Natural killer cell treated with Interleukin-12 subunit alpha and Interleukin-12 subunit beta and Interleukin-15 and Interleukin-18, amount 100 ng/mL, for 72 hours (primary cell): ENCODE measurements around the gene LAMB2. TPM values are rescaled to one million over a fixed set of nuclear protein-coding genes. Genes with fewer than 3 reads are reported as not detected.

Source experiments
- ATAC-seq, 2 donors: fragments of 150-1000 bp; cut with Tn5 transposase in 1 of 2; sonication (Bioruptor Pico), chemical (Tn5 transposase) in 1 of 2; 2 replicates each; pipeline ENCODE4 v1.10.0; 2021
- DNase-seq: peaks from one replicate; pipeline ENCODE4 v3.0.0; 2022; ENCODE audit warnings: low spot score
- H3K27ac Mint-ChIP-seq, 2 donors: 1 replicate in 1 of 2; 2 replicates in 1 of 2; pipeline ENCODE4 v1.8.0; 2022; ENCODE audit warnings: mixed read lengths in 2 of 2, mild to moderate bottlenecking in 1 of 2, moderate library complexity in 1 of 2
- H3K27me3 Mint-ChIP-seq, 2 donors: 1 replicate in 1 of 2; 2 replicates in 1 of 2; pipeline ENCODE4 v1.8.0; 2022; ENCODE audit warnings: mixed read lengths in 2 of 2
- H3K36me3 Mint-ChIP-seq: one replicate; pipeline ENCODE4 v1.8.0; 2022; ENCODE audit warnings: mixed read lengths
- H3K4me1 Mint-ChIP-seq, 2 donors: 1 replicate in 1 of 2; 2 replicates in 1 of 2; pipeline ENCODE4 v1.8.0; 2022; ENCODE audit warnings: low read depth in 2 of 2, mixed read lengths in 2 of 2, mild to moderate bottlenecking in 1 of 2
- H3K4me3 Mint-ChIP-seq: one replicate; pipeline ENCODE4 v1.8.0; 2022; ENCODE audit warnings: mixed read lengths
- H3K9me3 Mint-ChIP-seq: 2 replicates; pipeline ENCODE4 v1.8.0; 2022; ENCODE audit warnings: mixed read lengths
- total RNA-seq, 2 donors: library from RNA; stranded (reverse); gene quantifications; one replicate each; pipeline ENCODE4 v1.2.3, GENCODE V29; 2022

The LAMB2 gene
- total RNA-seq, 2 donors from 2014 or later, result not detected

DNA sequence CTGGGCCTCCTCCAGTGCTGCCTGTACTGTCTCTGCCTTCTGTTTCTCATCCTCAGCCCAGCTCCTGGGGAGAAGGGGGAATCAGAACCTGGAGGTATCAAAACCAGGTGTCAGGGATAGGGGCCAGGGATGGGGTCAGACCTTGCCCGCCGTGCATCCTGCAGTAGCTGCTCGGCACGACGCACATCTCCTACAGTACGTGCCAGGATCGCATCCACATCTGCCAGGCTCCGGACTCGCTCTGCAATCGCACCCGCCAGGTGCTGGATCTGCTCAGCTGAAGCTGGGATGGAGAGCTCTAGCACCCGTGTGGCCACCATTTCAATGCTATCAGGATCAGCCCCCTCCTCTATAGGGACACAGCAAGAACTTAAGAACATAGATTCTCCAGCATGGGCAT lies 10.8 kb downstream of the LAMB2 start:
- ATAC-seq (no peak), DNase-seq (no peak)
- Mint-ChIP-seq H3K27ac (peak overlapping the region; percentile 51 to 89), H3K9me3 (no peaks in the 10 kb centered on the region), H3K4me3 (peak overlapping the region; percentile 27), H3K4me1 (peaks cover 9 to 13% of the 10 kb centered on the region in 2 donors), H3K36me3 (no peaks in the 10 kb centered on the region), H3K27me3 (no peaks in the 10 kb centered on the region)

DNA sequence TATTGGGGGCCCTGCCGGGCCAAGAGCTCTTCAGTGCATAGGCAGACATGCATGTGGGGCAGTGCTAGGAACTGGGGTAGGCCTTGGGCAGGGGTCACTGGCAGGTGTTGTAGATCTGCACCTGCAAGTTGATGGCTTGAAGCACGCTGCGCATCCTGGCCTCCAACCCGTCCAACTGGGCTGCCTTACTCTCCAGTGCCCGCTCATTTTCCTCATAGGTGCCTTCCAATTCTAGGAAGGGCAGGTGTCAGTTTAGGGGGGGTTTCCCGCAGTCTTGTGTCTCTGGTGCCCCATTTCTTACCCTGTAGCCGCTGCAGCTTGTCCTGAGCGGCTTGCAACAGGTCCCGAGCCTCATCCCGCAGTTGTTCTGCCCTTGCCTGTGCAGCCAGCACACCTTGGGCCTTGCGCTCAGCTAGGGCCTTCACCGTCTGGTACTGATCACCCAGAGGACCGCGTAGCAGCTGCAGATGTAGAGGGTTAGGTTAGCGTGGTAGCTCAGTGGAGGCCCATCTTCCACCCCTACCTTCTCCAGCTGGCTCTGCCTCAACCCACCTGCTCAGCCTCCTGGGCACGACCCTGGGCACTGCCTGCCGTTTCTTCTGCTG lies 11.6 kb downstream of the LAMB2 start:
- no peak for ATAC-seq
- H3K27ac Mint-ChIP-seq, result peak overlapping the region; percentile 51 to 89
- H3K27me3 Mint-ChIP-seq, result no peaks in the 10 kb centered on the region
- peaks cover 9 to 16% of the 10 kb centered on the region in 2 donors for H3K4me1 Mint-ChIP-seq
- no peak for DNase-seq
- peak overlapping the region; percentile 89 for H3K4me3 Mint-ChIP-seq
- no peaks in the 10 kb centered on the region for H3K9me3 Mint-ChIP-seq
- H3K36me3 Mint-ChIP-seq, result no peaks in the 10 kb centered on the region

DNA sequence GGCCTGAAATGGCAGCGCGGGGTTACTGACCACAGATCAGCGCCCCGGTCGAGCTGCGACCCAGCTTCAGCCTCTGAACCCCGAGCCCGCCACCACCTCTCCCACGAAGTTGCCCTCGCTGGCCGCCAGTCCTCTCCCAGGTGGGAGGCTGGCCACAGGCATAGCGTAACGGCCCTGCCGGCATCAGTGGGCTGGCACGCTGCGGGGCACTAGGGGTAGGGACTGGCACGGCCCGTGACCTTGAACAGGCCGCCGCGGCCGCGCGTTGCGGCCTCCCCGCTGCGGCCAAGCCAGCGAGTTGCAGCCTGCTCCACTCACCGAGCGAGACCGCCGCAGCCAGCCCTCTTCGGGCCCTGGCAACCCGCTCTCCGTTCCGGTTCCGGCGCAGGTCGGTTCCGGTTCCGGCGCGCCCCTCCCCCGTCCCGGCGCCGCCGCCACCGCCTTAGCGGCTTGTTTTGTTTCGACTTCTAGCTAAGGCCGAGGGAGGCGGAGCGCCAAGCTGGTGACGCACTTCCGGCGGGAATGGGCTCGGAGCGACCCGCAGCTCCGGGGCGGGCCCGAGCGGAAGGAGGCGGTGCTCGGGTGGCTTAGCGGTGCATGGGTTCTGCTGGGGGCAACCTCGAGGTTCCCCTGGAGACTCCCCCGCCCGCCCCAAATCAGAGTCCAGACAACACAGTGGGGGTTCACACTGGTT lies 12.3 kb downstream of the LAMB2 start, which contains the start of gene USP19:
USP19 (minus strand) TSS at position 386 of the 694 bp plus-strand sequence. CDS start 1,678 bp downstream, outside the sequence.
- H3K4me1 Mint-ChIP-seq, result peaks cover 9 to 16% of the 10 kb centered on the region in 2 donors
- DNase-seq (peak; percentile 95), ATAC-seq (peak; percentile 94 to 97)
- H3K9me3 Mint-ChIP-seq, result no peaks in the 10 kb centered on the region
- peak within 1 kb of the TSS; percentile 70 to 89 for H3K27ac Mint-ChIP-seq
- peak within 1 kb of the TSS; percentile 89 for H3K4me3 Mint-ChIP-seq
- H3K27me3 Mint-ChIP-seq, result no peaks in the 10 kb centered on the region
- no peaks in the 10 kb centered on the region for H3K36me3 Mint-ChIP-seq

DNA sequence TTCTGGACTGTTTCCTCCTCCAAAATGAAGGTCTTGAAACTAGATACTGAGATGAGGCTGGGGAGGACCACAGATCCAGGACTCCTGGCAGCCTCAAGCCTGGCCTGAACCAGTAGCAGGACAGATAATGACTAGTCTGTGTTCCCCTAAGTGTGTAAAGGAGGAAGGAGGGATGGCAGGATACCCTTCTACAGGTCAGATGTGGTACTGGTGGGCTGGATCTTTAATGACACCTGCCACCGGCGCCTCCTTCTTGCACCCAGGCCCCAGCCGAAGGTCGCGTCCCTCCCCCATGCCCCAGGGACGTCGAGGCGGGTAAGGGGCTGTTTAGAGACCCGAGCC lies 12.8 kb downstream of the LAMB2 start:
- Mint-ChIP-seq H3K4me3 (peak overlapping the region; percentile 89), H3K4me1 (peaks cover 9 to 16% of the 10 kb centered on the region in 2 donors), H3K27me3 (no peaks in the 10 kb centered on the region), H3K27ac (peak overlapping the region; percentile 70 to 89), H3K36me3 (no peaks in the 10 kb centered on the region), H3K9me3 (no peaks in the 10 kb centered on the region)
- DNase-seq (no peak), ATAC-seq (no peak)

DNA sequence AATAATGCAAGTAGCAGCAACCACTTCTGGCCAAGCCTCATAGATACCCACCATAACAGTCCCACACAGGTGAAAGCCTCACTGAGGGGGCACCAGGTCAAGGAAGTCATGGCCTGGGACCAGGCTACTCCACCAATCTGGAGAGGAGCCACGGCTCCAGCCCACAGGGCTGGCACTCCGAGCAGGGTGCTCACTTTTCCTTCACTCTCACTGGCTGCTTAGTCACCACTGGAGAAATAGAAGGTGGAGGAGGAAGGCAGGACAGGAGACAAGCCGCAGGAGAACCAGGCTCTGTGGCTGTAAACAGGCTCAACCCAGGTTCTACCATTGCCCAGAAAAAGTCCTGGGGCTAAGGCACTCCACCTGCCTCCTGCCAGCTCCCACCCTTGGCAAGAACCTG lies 13.4 kb downstream of the LAMB2 start:
- peaks cover 9 to 16% of the 10 kb centered on the region in 2 donors for H3K4me1 Mint-ChIP-seq
- no peaks in the 10 kb centered on the region for H3K36me3 Mint-ChIP-seq
- H3K27me3 Mint-ChIP-seq, result no peaks in the 10 kb centered on the region
- H3K9me3 Mint-ChIP-seq, result no peaks in the 10 kb centered on the region
- ATAC-seq (no peak), DNase-seq (no peak)
- peak overlapping the region; percentile 70 to 89 for H3K27ac Mint-ChIP-seq
- peak overlapping the region; percentile 89 for H3K4me3 Mint-ChIP-seq

DNA sequence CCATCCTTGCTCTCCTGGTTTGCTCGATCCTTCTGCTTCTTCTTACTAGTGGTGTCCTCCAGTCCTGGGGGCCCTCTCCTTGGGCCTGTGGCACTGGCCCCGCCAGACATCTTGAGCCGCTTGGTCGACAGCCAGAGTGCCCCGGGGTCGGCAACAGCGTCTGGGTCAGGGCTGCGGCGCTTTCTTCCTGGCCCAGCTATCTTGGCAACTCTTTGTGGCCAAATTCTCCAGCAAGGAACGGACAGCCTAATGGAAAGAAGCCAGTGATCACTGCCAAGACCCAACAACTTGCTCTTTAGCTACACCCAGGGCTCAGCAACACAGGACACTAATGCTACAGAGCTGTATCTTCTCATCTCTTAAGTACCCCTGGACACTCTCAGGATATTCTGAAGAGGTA lies 13.8 kb downstream of the LAMB2 start:
- H3K4me3 Mint-ChIP-seq, result peak overlapping the region; percentile 32
- DNase-seq (no peak), ATAC-seq (no peak)
- no peaks in the 10 kb centered on the region for H3K36me3 Mint-ChIP-seq
- H3K27me3 Mint-ChIP-seq, result no peaks in the 10 kb centered on the region
- peak overlapping the region in 1 of 2 donors; percentile 70 for H3K27ac Mint-ChIP-seq
- H3K4me1 Mint-ChIP-seq, result peaks cover 9 to 16% of the 10 kb centered on the region in 2 donors
- no peaks in the 10 kb centered on the region for H3K9me3 Mint-ChIP-seq

DNA sequence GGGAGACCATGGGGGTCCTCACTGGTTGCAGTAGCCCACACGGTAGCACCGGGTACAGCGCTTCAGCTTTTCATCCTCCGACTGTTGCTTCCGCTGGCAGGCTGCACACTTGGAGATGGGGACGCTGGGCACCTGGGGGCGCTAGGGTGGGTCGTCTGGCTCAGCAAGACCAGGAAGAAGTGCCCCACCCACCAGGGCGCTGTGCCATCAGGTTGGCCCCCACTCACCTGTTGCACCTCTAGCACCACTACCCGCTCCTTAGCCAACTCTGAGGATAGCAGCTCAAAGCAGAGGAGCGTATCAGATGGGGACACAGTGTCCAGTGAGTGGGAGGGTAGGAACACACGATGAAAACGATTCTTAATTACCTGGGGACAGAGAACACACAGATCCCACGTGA lies 20.6 kb downstream of the LAMB2 start:
- H3K36me3 Mint-ChIP-seq, result peaks cover 6% of the 10 kb centered on the region
- H3K4me3 Mint-ChIP-seq, result no peak overlapping the region
- no peak for ATAC-seq
- no peaks in the 10 kb centered on the region for H3K27me3 Mint-ChIP-seq
- no peak for DNase-seq
- no peaks in the 10 kb centered on the region for H3K9me3 Mint-ChIP-seq
- no peak overlapping the region for H3K27ac Mint-ChIP-seq
- H3K4me1 Mint-ChIP-seq, result peaks cover 0 to 9% of the 10 kb centered on the region in 2 donors

DNA sequence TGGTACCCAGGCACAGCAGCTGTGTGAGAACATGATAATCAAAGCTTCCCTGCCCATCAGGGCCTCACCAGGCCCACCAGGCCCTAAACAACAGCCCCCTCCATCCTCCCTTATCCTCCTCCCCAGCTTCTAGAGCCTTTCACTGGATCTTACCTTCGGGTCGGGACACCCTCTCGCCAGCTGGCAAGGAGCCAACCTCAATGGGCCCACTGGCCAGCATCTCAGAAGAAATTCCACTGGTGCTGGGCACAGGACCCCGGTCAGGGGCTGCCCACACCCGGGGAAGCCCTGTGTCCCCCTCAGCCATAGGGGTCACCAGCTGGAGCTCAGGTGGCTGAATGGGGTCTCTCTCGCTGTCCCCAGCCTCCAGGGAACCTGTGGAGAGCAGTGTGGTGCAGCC lies 21.5 kb downstream of the LAMB2 start:
- H3K36me3 Mint-ChIP-seq, result peaks cover 6% of the 10 kb centered on the region
- no peaks in the 10 kb centered on the region for H3K27me3 Mint-ChIP-seq
- no peak for DNase-seq
- H3K9me3 Mint-ChIP-seq, result no peaks in the 10 kb centered on the region
- no peak for ATAC-seq
- H3K4me1 Mint-ChIP-seq, result peaks cover 0 to 6% of the 10 kb centered on the region in 2 donors
- H3K27ac Mint-ChIP-seq, result no peak overlapping the region
- no peak overlapping the region for H3K4me3 Mint-ChIP-seq

DNA sequence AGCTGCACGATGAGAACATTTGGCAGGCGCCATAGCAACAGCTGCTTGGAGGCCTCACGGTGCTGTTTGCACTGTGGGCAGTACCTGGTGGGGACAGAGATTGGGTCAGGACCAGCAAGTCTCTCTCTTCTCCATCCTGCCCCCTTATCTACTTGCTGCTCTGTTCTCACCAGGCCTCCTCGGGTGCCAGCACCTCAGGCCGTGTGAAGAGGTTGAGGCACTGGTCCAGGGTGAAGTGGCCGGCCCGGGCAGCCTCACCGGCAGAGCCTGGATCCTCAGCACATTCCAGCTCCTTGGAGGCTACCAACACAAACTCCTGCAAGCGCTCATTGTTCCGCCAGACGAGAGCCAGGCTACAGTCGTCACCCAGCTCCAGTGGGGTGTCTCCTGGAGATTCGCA lies 22.1 kb downstream of the LAMB2 start:
- H3K27me3 Mint-ChIP-seq, result no peaks in the 10 kb centered on the region

DNA sequence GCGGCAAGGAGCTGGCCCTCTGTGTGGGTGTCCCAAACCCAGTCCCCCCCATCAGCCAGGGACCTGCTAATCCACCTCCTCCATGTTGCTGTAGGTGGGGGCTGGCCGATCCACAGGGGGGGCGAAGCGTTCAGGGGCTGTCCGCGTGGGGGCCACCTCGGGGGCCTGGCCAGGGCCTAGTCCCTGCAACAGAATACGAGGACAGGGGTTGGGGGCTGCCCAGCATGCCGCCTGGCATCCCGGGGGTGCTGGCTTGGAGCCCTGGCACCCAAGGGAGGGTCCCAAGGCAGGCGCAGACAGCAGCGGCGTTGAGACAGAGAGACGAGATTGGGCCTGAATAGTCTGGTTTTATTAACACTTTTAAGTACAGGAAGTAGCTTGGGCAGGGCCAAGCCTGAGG lies 24.5 kb downstream of the LAMB2 start:
- Mint-ChIP-seq H3K4me3 (no peak overlapping the region), H3K4me1 (peaks cover 17 to 28% of the 10 kb centered on the region in 2 donors), H3K27ac (no peak overlapping the region), H3K27me3 (no peaks in the 10 kb centered on the region), H3K9me3 (no peaks in the 10 kb centered on the region), H3K36me3 (peaks cover 6% of the 10 kb centered on the region)
- DNase-seq (no peak), ATAC-seq (no peak)

More for the DNA sequence above, 22.1 kb downstream of the LAMB2 start:
- DNase-seq (no peak), ATAC-seq (no peak)
- H3K27ac Mint-ChIP-seq, result no peak overlapping the region
- H3K9me3 Mint-ChIP-seq, result no peaks in the 10 kb centered on the region
- H3K4me3 Mint-ChIP-seq, result no peak overlapping the region
- peaks cover 0 to 8% of the 10 kb centered on the region in 2 donors for H3K4me1 Mint-ChIP-seq
- peaks cover 6% of the 10 kb centered on the region for H3K36me3 Mint-ChIP-seq

DNA sequence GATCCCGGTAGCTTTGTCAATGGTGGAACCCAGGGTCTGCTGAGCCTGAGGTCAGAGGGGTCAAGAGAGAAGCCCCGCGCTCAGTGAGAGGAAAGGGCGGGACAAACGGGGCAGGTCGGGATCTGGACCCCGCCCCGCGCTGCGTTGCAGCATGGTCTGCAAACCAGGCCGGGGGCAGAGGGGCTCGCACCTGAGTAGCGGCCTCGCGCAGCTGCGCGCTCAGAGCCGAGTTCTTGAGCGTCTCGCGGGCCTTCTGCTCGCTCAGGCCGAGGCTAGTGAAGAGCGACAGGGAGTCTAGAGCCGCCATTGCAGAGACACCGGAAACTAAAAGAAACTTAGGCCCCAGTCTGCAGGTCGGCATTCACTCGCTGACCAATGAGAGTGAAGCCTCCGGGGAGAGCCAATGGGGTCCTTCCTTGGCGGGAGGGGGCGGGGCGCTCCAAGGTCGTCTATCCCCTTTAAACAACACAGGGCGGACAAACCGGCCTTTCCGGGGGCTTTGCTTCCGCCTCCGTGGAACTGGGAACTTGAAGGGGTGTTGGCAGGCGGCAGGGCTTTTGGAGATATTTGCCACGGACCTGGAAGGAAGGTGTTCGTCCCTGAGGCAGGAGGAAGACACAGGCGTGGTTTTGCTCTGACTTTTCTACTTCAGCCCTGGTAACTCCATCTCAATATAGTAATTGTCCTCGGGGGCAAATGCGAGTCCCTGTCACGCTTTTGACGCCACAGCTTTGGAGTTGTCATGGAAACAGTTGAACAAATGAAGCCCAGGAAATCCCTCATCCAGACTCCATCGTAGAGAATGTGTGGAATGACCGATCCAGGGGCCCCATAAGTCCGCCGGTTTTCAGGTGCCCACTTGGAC lies 28.2 kb downstream of the LAMB2 start, which contains the start of gene QARS1:
QARS1 (minus strand) TSS at position 331 of the 865 bp plus-strand sequence; CDS start at position 307, 24 bp downstream.
- H3K4me1 Mint-ChIP-seq, result peaks cover 26 to 35% of the 10 kb centered on the region in 2 donors
- H3K36me3 Mint-ChIP-seq, result peaks cover 8% of the 10 kb centered on the region

DNA sequence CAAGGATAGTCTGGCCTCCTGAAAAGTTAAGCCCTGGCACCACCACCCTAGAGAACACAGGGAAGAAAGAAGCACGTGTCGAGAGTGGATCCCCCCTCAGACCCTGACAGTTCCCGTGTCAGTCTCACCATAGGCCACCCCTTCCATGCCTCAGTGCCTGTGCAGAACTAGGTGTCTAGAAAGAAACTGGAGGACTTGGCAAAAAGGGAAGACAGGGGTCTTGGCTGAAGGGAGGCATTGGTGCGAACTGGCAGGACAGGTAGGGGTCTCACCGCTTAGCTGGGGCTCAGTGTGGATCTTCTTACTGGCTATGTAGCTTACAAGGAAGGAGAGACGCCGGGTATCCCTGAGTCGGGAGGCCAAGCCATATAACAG lies 28.8 kb downstream of the LAMB2 start:
- no peaks in the 10 kb centered on the region for H3K27me3 Mint-ChIP-seq
- H3K9me3 Mint-ChIP-seq, result no peaks in the 10 kb centered on the region

More for the DNA sequence above, 28.2 kb downstream of the LAMB2 start, which contains the start of gene QARS1:
- Mint-ChIP-seq H3K9me3 (no peaks in the 10 kb centered on the region), H3K27ac (peak within 1 kb of the TSS; percentile 92 to 97), H3K27me3 (no peaks in the 10 kb centered on the region), H3K4me3 (peak within 1 kb of the TSS; percentile 91)
- DNase-seq, result peak; percentile 94
- peak; percentile 97 to 99 for ATAC-seq

DNA sequence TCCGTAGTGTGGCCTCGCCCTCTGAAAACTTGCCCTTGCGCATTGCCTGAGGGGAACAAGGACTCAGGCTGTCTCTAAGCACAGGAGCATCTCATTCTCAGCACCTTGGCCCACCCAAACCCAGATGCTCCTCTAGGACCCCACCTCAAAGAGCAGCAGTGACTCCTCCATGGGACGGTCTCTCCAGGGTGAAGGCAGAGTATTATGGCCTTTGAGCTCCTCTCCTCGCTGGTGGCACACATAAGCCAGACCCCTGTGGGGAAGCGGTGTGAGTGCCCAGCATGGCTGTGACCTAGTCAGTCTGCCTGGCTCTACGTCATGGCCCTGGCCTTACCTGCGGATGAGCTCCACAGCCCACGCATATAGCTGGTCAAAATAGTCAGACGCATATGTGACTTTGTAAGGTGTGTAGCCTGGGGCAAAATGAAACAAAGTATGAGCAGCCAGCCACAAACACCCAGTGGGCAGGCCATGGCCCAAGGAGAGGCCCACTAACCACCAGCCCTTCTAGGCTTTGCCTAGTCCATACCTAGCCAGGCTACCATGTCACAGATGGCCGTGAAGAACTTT lies 32.7 kb downstream of the LAMB2 start:
- Mint-ChIP-seq H3K27ac (no peak overlapping the region), H3K27me3 (no peaks in the 10 kb centered on the region), H3K9me3 (no peaks in the 10 kb centered on the region), H3K4me3 (no peak overlapping the region), H3K4me1 (peaks cover 26 to 30% of the 10 kb centered on the region in 2 donors), H3K36me3 (peaks cover 8% of the 10 kb centered on the region)
- no peak for ATAC-seq
- no peak for DNase-seq

More for the DNA sequence above, 28.8 kb downstream of the LAMB2 start:
- ATAC-seq (peak in 1 of 2 donors; percentile 1), DNase-seq (no peak)
- Mint-ChIP-seq H3K4me1 (peaks cover 26 to 37% of the 10 kb centered on the region in 2 donors), H3K36me3 (peaks cover 8% of the 10 kb centered on the region), H3K4me3 (peak overlapping the region; percentile 91), H3K27ac (peak overlapping the region; percentile 92 to 97)
